Esophagus squamous epithelium (tissue), 4 donors: ENCODE results near the gene CFAP206.

Experiments used
- CTCF ChIP-seq, 6 experiments: fragments of 450-650 bp in 4 of 6; fragments of 200-600 bp in 2 of 6; sonication (generic) in 2 of 6; IDR thresholded peaks; one replicate each; pipeline ENCODE4 v1.5.1; 2016 to 2019; ENCODE audit warnings: antibody characterized with exemption in 6 of 6, mild to moderate bottlenecking in 4 of 6, moderate library complexity in 4 of 6
- POLR2A ChIP-seq, 4 donors: fragments of 450-650 bp; IDR thresholded peaks; one replicate each; pipeline ENCODE4 v1.6.1; 2017; ENCODE audit warnings: antibody characterized with exemption in 4 of 4, mild to moderate bottlenecking in 4 of 4, moderate library complexity in 3 of 4

- TF ChIP-seq CTCF (IDR thresholded peaks at IDR 0.05): no peak
- TF ChIP-seq POLR2A (IDR thresholded peaks at IDR 0.05): no peak
These were observed 11.5 kb downstream of the CFAP206 start for GRCh38 chr6:87419266-87419665.
